Testis (tissue), 3 donors: Measurements from ENCODE around the gene RMND5A. TPM values are rescaled to one million over a fixed set of nuclear protein-coding genes. Genes with fewer than 3 reads are reported as not detected.
"Not testable (repeated sequence)": the region's sequence is repeated elsewhere in the genome, so short reads cannot be mapped to it uniquely, and the experiment has no call there.

Experiments
- DNase-seq: peaks from one replicate; pipeline ENCODE4 v3.0.0-alpha.2; 2019
- H3K27ac ChIP-seq, 2 donors: fragments of 200-600 bp; sonication (generic); one replicate each; pipeline ENCODE4 v1.5.1; 2019
- H3K27me3 ChIP-seq: fragments of 200-600 bp; sonication (generic); one replicate; pipeline ENCODE4 v1.5.1; 2019
- H3K36me3 ChIP-seq: fragments of 200-600 bp; sonication (generic); one replicate; pipeline ENCODE4 v1.5.1; 2017; ENCODE audit warnings: low read depth; ENCODE audit errors: missing control alignments
- H3K4me1 ChIP-seq: fragments of 200-600 bp; sonication (generic); one replicate; pipeline ENCODE4 v1.5.1; 2019
- H3K4me3 ChIP-seq, 2 donors: fragments of 200-600 bp; sonication (generic); one replicate each; pipeline ENCODE4 v1.5.1; 2017 to 2019
- H3K9me3 ChIP-seq: fragments of 200-600 bp; sonication (generic); one replicate; pipeline ENCODE4 v1.5.1; 2017
- POLR2A ChIP-seq: fragments of 450-650 bp; IDR thresholded peaks from one replicate; pipeline ENCODE4 v1.6.1; 2017; ENCODE audit warnings: antibody characterized with exemption, mild to moderate bottlenecking, moderate library complexity
- WGBS, 2 donors: methylation state at CpG; one replicate each; pipeline ENCODE4 v1.1.5; 2018; 5-methylcytosine and 5-hydroxymethylcytosine counted together
- intact Hi-C: fragments of 100-400 bp; cut with DNase I; formaldehyde crosslinking; loops from one replicate; pipeline ENCODE4 v1.15.1; 2023; ENCODE audit warnings: low total_unique reads
- polyA plus RNA-seq: library from polyadenylated mRNA; stranded (reverse); fragments of 350-450 nt; fragmentation: Illumina TruSeq; extraction: RNeasy Lipid Tissue Mini Kit (QIAGEN cat#74804); gene quantifications from one replicate; pipeline ENCODE4 v1.2.3, GENCODE V29; 2014; ENCODE audit warnings: low read depth, low replicate concordance; ENCODE audit not compliant: insufficient read depth
- total RNA-seq, 2 donors: library from RNA; depleted of rRNA; stranded (reverse); fragments of >200 nt; gene quantifications; one replicate each; pipeline ENCODE4 v1.2.3, GENCODE V29; 2016
- TF ChIP-seq, protein P1 (sequence below), 3 experiments: fragments of 450-650 bp in 2 of 3; fragments of 200-600 bp in 1 of 3; sonication (generic) in 1 of 3; IDR thresholded peaks; one replicate each; pipeline ENCODE4 v1.5.1; 2016 to 2019; ENCODE audit warnings: antibody characterized with exemption in 3 of 3, mild to moderate bottlenecking in 2 of 3, moderate library complexity in 1 of 3

Gene RMND5A
- total and polyA plus RNA-seq, 3 donors from 2014 or later, result 28.4 to 31.7 (median 31.3) TPM

DNA sequence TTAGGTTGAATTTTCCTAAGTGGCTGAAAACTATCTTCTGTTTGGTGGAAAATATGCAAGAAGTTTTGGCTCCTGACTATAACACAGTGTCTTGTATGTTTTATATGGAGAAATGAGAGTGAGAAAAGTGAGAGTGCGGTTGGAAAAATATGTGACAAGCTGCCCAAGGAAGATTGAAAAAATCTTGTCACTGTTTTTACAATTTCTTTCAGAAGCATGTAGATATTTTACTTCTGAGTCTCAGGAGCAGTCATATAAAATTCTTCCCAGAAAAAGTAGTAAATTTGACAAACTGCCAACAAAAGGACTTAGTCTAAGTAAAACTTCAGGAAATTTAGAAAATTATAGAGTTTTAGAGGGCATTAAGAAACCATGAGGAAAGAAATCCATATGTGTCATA, 19.4 kb upstream of the RMND5A start:
- 61 to 80% methylated on average over 1 of the region's 1 CpG for WGBS, 2 donors
- Histone ChIP-seq H3K4me3 (no peak overlapping the region), H3K4me1 (peaks cover 7% of the 10 kb centered on the region), H3K27ac (no peak overlapping the region), H3K9me3 (no peaks in the 10 kb centered on the region), H3K36me3 (no peaks in the 10 kb centered on the region), H3K27me3 (no peaks in the 10 kb centered on the region)
- intact Hi-C loops, result no loop called here
- DNase-seq, result no peak
- no peak for TF ChIP-seq POLR2A
- TF ChIP-seq, protein P1, sequence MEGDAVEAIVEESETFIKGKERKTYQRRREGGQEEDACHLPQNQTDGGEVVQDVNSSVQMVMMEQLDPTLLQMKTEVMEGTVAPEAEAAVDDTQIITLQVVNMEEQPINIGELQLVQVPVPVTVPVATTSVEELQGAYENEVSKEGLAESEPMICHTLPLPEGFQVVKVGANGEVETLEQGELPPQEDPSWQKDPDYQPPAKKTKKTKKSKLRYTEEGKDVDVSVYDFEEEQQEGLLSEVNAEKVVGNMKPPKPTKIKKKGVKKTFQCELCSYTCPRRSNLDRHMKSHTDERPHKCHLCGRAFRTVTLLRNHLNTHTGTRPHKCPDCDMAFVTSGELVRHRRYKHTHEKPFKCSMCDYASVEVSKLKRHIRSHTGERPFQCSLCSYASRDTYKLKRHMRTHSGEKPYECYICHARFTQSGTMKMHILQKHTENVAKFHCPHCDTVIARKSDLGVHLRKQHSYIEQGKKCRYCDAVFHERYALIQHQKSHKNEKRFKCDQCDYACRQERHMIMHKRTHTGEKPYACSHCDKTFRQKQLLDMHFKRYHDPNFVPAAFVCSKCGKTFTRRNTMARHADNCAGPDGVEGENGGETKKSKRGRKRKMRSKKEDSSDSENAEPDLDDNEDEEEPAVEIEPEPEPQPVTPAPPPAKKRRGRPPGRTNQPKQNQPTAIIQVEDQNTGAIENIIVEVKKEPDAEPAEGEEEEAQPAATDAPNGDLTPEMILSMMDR (IDR thresholded peaks at IDR 0.05), result no peak

DNA sequence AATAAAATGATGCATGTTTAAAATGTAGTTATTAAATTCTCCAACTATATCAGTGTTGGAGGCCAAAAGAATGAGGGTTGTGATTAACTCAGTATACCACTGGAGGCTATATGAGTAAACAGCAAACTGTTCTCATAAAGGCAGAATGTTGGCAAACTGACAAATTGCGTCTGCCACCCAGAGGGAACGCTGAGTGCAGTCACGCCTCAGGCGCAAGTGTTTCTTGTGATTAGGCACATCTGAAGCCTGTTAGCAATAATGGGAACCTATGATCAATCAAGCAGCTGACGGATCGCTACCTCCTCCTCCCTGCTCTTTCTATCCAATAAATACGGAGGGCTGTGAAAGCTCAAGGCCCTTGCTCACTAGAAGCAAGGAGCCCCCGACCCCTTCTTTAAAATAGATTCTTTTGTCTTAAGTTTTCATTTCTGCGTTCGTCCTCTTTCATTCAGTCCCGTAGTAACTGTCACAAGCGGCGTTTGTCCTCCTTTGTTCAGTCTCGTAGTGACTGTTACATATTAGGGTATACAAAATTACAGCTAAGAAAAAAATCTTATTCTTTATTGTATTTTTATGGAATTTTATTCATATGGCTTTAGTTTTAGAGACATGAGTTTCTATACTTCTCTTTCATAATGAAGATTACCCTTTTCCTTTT, 16.3 kb upstream of the RMND5A start:
- Histone ChIP-seq H3K36me3 (no peaks in the 10 kb centered on the region), H3K27ac (no peak overlapping the region), H3K4me1 (peaks cover 7% of the 10 kb centered on the region), H3K4me3 (no peak overlapping the region), H3K9me3 (no peaks in the 10 kb centered on the region), H3K27me3 (no peaks in the 10 kb centered on the region)
- no peak for TF ChIP-seq POLR2A
- TF ChIP-seq, protein P1 (IDR thresholded peaks at IDR 0.05), result no peak
- 54 to 56% methylated on average over 14 of the region's 14 CpGs for WGBS, 2 donors
- DNase-seq, result peak; percentile 62
- intact Hi-C loops, result no loop called here

DNA sequence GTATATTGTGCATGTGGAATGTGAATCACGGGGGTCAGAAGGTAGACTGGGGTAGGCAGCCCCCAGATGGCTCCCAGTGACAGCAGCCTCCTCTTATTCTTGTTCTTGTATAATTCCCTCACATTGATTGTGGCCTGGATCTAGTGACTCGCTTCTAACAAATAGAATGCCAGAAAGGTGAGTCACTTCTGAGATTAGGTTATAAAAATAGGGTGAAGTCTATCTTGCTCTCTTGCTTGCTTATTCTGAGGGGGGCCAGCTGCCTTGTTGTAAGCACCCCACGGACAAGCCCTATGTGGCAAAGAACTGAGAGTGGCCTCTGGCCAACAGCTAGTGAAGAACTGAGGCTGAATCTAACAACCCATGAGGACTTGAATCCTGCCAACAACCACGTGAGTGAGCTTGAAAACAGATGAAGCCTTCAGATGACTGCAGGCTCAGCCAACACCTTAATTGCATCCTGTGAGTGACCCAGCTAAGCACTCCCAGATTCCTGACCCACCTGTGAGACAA, 15.6 kb upstream of the RMND5A start:
- Histone ChIP-seq H3K9me3 (no peaks in the 10 kb centered on the region), H3K27ac (no peak overlapping the region), H3K4me1 (peaks cover 7% of the 10 kb centered on the region), H3K36me3 (no peaks in the 10 kb centered on the region), H3K27me3 (no peaks in the 10 kb centered on the region), H3K4me3 (no peak overlapping the region)
- intact Hi-C loops, result no loop called here
- TF ChIP-seq, protein P1 (IDR thresholded peaks at IDR 0.05), result no peak
- TF ChIP-seq POLR2A, result no peak
- no peak for DNase-seq
- 48 to 49% methylated on average over 4 of the region's 4 CpGs for WGBS, 2 donors

DNA sequence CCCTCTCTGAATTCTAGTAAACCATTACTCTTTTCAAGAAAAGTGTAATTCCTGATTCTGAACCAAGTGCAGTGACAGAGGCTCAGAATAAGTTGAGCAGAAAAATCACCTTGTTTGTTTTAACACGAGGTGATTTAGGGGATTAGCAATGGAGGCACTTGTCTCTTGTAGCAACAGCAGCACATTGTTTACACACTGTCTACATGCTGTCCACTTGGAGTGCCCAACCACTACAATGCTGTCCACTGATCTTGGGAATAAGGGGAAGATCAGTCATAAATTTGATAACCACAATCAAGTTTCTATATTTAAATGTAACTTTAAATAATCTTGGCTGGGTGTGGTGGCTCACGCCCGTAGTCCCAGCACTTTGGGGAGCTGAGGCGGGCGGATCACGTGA, 13.9 kb upstream of the RMND5A start:
- Histone ChIP-seq H3K36me3 (no peaks in the 10 kb centered on the region), H3K4me1 (peaks cover 7% of the 10 kb centered on the region), H3K9me3 (no peaks in the 10 kb centered on the region), H3K4me3 (no peak overlapping the region), H3K27ac (no peak overlapping the region), H3K27me3 (no peaks in the 10 kb centered on the region)
- TF ChIP-seq, protein P1 (IDR thresholded peaks at IDR 0.05), result no peak
- no peak for TF ChIP-seq POLR2A
- 84 to 91% methylated on average over 6 of the region's 6 CpGs for WGBS, 2 donors
- intact Hi-C loops, result no loop called here
- no peak for DNase-seq

DNA sequence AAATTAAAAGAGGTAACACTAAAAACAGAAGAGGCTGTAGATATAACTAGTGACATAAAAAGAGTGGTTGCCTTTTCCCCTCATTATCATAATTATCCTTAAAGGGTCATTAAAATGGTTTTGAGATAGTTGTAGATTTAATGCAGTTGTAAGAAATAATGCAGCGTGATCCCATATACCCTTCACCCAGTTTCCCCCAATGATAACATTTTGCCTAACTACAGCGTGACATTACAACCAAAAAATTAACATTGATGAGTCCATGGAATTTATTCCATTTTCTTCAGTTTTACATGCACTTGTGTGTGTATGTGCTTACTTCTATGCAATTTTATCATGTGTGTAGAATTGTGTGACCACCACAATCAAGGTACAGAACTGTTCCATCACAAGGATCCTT, 13.2 kb upstream of the RMND5A start:
- H3K4me1 ChIP-seq, result peaks cover 7% of the 10 kb centered on the region
- intact Hi-C loops, result no loop called here
- TF ChIP-seq, protein P1 (IDR thresholded peaks at IDR 0.05), result no peak
- no peak for TF ChIP-seq POLR2A
- no peaks in the 10 kb centered on the region for H3K9me3 ChIP-seq
- no peaks in the 10 kb centered on the region for H3K27me3 ChIP-seq
- whole genome bisulfite sequencing, 2 donors, result 97 to 100% methylated on average over 2 of the region's 2 CpGs
- H3K4me3 ChIP-seq, result no peak overlapping the region
- DNase-seq, result no peak
- H3K36me3 ChIP-seq, result no peaks in the 10 kb centered on the region
- no peak overlapping the region for H3K27ac ChIP-seq

DNA sequence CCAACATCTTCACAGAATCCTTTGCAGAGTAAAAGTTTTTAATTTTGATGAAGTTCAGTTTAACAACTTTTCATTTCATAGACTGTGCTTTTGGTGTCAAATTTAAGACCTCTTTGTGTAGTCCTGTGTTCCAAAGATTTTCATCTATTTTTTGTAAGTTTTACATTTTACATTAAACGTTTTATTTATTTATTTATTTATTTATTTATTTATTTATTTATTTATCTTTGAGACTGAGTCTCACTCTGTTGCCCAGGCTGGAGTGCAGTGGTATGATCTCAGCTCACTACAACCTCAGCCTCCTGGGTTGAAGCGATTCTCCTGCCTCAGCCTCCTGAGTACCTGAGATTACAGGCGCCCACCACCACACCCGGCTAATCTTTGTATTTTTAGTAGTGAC, 12.0 kb upstream of the RMND5A start:
- DNase-seq, H3K36me3 ChIP-seq, H3K27me3 ChIP-seq, intact Hi-C loops, H3K9me3 ChIP-seq, H3K4me1 ChIP-seq, H3K4me3 ChIP-seq, H3K27ac ChIP-seq: not testable (repeated sequence)
- WGBS, 2 donors, result 80 to 87% methylated on average over 4 of the region's 4 CpGs

DNA sequence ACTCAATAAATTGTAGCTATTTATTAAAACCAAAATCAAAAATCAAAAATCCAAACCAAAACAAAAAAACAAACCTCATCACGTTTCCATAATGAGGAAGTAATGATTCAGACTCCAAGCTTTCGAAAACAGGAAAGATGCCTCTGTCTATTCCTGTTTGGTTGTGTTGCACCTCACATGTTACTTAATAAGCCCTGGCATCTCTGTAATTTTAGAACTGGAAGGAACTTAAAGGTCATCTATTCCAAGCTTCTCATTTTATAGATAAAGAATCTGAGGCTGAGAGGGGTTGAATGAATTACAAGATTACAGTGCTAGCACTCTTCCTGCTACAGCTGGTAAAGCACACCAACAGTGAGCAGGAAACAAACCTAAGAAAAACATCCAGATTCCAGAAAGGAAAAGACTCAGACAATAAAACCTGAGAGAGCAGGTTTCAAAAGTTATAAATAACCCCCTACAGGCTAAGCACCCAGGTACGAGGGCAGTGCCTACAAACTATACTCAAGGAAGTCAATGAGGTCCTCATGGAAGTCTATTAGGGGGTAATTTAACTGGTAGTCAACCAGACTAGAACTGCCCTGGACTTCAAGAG, 5.4 kb upstream of the RMND5A start:
- 40 to 78% methylated on average over 1 of the region's 3 CpGs for WGBS, 2 donors
- H3K27ac ChIP-seq, H3K9me3 ChIP-seq, intact Hi-C loops, H3K36me3 ChIP-seq, H3K4me3 ChIP-seq, H3K27me3 ChIP-seq, H3K4me1 ChIP-seq, DNase-seq: not testable (repeated sequence)
